ENCODE results near the gene PICALM.
A peak's percentile ranks its signal among the peaks of the same experiment; 100 is the strongest.
"Not testable (repeated sequence)": the region's sequence is repeated elsewhere in the genome, so short reads cannot be mapped to it uniquely, and the experiment has no call there.

The PICALM gene

GRCh38 chr11:85934596-85935169, 134.2 kb downstream of the PICALM start:
- no peak for DNase-seq

DNA sequence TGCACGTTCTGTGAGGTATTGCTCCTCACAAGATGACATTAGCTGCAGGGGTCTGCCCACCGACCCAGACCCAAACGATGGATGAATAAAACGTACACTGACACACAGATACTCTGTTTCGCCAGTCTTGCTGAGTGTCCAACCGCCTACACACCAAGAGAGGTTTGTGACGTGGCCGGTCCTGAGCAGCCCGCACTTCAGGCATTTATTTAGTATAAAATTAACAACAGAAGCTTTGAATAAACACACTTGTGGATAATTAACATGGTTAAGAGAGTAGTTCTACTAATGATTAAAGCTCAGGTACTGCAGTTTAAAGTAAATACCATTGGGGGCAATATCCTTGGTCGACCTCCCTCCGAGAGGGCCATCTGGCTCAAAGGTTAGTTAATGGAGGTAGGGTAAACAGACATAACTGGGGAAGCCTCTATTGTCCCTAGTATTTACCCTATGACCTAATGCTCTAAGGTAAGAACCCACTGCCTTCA, 138.0 kb downstream of the PICALM start:
- DNase-seq: peak in 2 of 3 experiments; percentile 89 to 97

DNA sequence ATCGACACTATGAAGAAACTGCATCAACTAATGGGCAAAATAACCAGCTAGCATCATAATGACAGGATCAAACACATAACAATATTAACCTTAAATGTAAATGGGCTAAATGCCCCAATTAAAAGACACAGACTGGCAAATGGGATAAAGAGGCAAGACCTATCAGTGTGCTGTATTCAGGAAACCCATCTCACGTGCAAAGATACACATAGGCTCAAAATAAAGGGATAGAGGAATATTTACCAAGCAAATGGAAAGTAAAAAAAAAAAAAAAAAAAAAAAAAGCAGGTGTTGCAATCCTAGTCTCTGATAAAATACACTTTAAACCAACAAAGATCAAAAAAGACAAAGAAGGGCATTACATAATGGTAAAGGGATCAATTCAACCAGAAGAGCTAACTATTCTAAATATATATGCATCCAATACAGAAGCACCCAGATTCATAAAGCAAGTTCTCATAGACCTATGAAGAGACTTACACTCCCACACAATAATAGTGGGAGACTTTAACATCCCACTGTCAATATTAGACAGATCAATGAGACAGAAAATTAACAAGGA, 142.2 kb downstream of the PICALM start:
- not testable (repeated sequence) for DNase-seq

DNA sequence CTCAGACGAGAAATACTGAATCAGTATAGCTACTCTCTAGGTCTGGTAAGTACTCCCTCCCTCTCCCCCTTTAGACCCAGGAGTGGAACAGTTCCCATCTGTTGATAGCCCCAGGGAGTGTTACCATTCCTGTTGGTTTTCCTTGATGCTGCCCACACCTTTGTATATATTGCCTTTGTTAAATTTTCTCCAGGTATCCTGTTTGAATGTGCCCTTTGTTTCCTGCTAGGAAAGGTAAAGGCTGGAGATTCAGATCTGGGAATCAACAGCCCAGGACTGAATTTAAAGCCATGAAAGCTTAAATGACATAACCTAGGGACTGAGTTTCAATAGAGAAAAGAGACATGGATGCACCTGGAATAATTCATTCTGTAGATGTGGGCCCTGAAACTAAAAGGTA, 145.4 kb downstream of the PICALM start:
- peak in 1 of 3 experiments; percentile 37 for DNase-seq

GRCh38 chr11:85922367-85922766, 146.5 kb downstream of the PICALM start:
- no peak for DNase-seq

DNA sequence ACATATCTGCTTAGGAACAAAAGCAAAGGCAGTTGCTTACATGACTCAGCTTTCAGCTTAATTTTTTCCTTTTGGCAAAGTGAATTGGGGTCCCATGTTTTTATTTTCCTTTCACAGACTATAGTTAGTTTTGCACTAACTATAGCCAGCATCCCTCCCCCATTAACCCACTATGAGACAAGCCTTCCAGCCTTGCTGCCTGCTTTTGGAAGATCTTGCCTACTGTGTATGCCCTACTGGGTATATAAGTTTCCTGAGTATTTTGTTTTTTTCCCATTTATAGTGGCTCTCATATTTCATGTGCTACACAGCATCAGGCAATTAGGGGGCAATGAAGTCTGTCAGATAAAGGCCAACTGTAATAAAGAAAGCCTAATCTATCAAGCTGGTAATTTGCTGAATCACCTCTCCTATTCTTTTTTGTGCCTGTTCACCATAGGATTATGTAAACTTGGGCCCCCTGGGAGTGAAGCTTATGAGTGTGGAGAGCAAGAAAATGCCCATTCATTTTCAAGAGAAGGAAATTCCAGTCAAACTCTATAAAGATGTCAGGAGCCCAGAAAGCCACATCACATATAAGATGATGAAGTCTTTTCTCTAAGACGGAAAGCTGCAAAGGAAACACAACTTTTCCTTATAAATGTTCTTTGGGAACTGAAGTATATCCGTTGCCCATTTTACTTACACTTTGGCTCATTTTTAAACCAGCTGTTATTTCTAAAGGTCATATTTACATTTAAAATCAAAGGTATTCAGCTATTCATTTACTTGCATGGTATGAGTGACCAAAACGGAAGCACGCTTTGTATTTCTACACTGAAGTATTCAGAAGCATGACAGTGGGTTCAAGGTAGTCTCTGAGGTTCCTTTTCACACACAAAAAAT, 149.7 kb downstream of the PICALM start:
- DNase-seq: peak in 2 of 3 experiments; percentile 51 to 74

GRCh38 chr11:85914425-85914824, 154.5 kb downstream of the PICALM start:
- DNase-seq: no peak

DNA sequence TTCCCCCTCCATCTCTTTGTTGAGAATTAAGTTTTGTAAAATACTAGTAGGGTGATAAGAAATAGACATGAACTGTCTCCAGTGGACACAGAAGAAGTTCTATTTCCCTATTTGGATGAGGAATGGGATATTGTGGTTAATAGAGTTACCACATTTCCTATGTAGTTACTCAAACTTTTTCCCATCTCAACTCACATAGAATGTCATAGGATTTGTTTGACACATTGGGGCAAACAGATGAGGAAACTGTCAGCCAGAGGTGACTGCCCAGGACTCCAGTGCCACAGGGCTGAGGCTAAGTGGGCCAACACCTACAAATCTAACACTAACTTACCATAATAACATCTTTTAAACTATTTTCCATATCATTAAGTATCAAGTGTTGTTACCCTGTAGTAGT, 155.4 kb downstream of the PICALM start:
- DNase-seq: no peak

GRCh38 chr11:85912414-85912813, 156.5 kb downstream of the PICALM start:
- no peak for DNase-seq

All from NCI-H1417 (cell line).